Measurements from ENCODE around the gene PADI1.

- no peak for TF ChIP-seq CTCF (IDR thresholded peaks at IDR 0.05; ENCODE audit: insufficient read depth, low read length, poor library complexity, severe bottlenecking)
- TF ChIP-seq EZH2phosphoT487 (conservative IDR thresholded peaks at IDR 0.05; ENCODE audit: low read length) = no peak
Observed at GRCh38 chr1:17248781-17249180, 43.9 kb downstream of the PADI1 start, which contains the start of gene PADI3.

All from SU-DHL-6 (cell line).